HEK293 (cell line): ENCODE measurements around the gene PPFIA3.
A peak's percentile ranks its signal among the peaks of the same experiment; 100 is the strongest.

Source experiments
- CTCF ChIA-PET: fragments of 350-600 bp; formaldehyde crosslinking; extraction: SDS; loops from one replicate; lab custom pipeline; 2021; ENCODE audit warnings: antibody characterized with exemption; lab: Yijun Ruan, JAX
- POLR2A ChIA-PET: fragments of 300-600 bp; formaldehyde crosslinking; extraction: SDS; loops from one replicate; lab custom pipeline; 2020; ENCODE audit warnings: antibody characterized with exemption, inconsistent platforms; lab: Yijun Ruan, JAX
- H3K27ac ChIP-seq: fragments of 200-500 bp; sonication (Bioruptor generic); 2 replicates; pipeline ENCODE4 v1.5.1; 2014; ENCODE audit warnings: low read depth, low read length, control low read depth, inconsistent platforms; ENCODE audit errors: extremely low read depth
- H3K36me3 ChIP-seq, 2 experiments: fragments of 200-500 bp in 1 of 2; sonication (Bioruptor generic) in 1 of 2; 1 replicate in 1 of 2; 2 replicates in 1 of 2; pipeline ENCODE4 v1.5.1; 2014 to 2017; ENCODE audit warnings: inconsistent platforms in 2 of 2, low read length in 2 of 2; ENCODE audit not compliant: control insufficient read depth in 2 of 2, insufficient read depth in 1 of 2
- H3K4me1 ChIP-seq: fragments of 200-500 bp; sonication (Bioruptor generic); 2 replicates; pipeline ENCODE4 v1.5.1; 2014; ENCODE audit warnings: mild to moderate bottlenecking, low read length, inconsistent platforms; ENCODE audit not compliant: control insufficient read depth, insufficient read depth
- H3K4me3 ChIP-seq: 2 replicates; pipeline ENCODE4 v1.5.1; 2011; ENCODE audit warnings: low read depth, mild to moderate bottlenecking, control low read depth, low read length, moderate library complexity
- H3K9me3 ChIP-seq: fragments of 200-500 bp; sonication (Bioruptor generic); 2 replicates; pipeline ENCODE4 v1.5.1; 2014; ENCODE audit warnings: low read depth, low read length, inconsistent platforms; ENCODE audit not compliant: control insufficient read depth, insufficient read depth
- BCL6B ChIP-seq: fragments of 450-650 bp; formaldehyde crosslinking; IDR thresholded peaks from 2 replicates; pipeline ENCODE4 v1.5.1; 2017; ENCODE audit warnings: missing biosample characterization, missing genetic modification characterization
- GFI1B ChIP-seq: fragments of 450-650 bp; formaldehyde crosslinking; IDR thresholded peaks from 2 replicates; pipeline ENCODE4 v1.5.1; 2016; ENCODE audit warnings: missing biosample characterization, missing genetic modification characterization
- KLF17 ChIP-seq: fragments of 450-650 bp; formaldehyde crosslinking; IDR thresholded peaks from 2 replicates; pipeline ENCODE4 v1.5.1; 2016; ENCODE audit warnings: missing biosample characterization, missing genetic modification characterization
- REST ChIP-seq: fragments of 450-650 bp; formaldehyde crosslinking; IDR thresholded peaks from 2 replicates; pipeline ENCODE4 v1.5.1; 2016; ENCODE audit warnings: missing biosample characterization, missing genetic modification characterization
- SCRT2 ChIP-seq: fragments of 450-650 bp; formaldehyde crosslinking; IDR thresholded peaks from 2 replicates; pipeline ENCODE4 v1.5.1; 2016; ENCODE audit warnings: missing biosample characterization, missing genetic modification characterization
- ZBTB20 ChIP-seq: fragments of 450-650 bp; formaldehyde crosslinking; IDR thresholded peaks from 2 replicates; pipeline ENCODE4 v1.5.1; 2016; ENCODE audit warnings: missing biosample characterization, missing genetic modification characterization
- ZBTB26 ChIP-seq: fragments of 450-650 bp; formaldehyde crosslinking; optimal IDR thresholded peaks from 2 replicates; pipeline ENCODE3; 2016; ENCODE audit warnings: missing biosample characterization, mild to moderate bottlenecking, missing genetic modification characterization
- ZFP69B ChIP-seq: fragments of 450-650 bp; formaldehyde crosslinking; IDR thresholded peaks from 2 replicates; pipeline ENCODE4 v1.5.1; 2016; ENCODE audit warnings: missing biosample characterization, missing genetic modification characterization
- ZNF114 ChIP-seq: fragments of 450-650 bp; formaldehyde crosslinking; IDR thresholded peaks from 2 replicates; pipeline ENCODE4 v1.5.0; 2017; ENCODE audit warnings: missing biosample characterization, missing genetic modification characterization
- ZNF184 ChIP-seq: fragments of 450-650 bp; IDR thresholded peaks from 2 replicates; pipeline ENCODE4 v1.5.1; 2018; ENCODE audit warnings: missing biosample characterization, mild to moderate bottlenecking, missing genetic modification characterization
- ZNF202 ChIP-seq: fragments of 450-650 bp; formaldehyde crosslinking; IDR thresholded peaks from 2 replicates; pipeline ENCODE4 v1.5.1; 2016; ENCODE audit warnings: missing biosample characterization, missing genetic modification characterization, borderline replicate concordance
- ZNF274 ChIP-seq, 2 experiments: fragments of 200-500 bp in 1 of 2; fragments of 450-650 bp in 1 of 2; sonication (Bioruptor generic) in 1 of 2; formaldehyde crosslinking in 1 of 2; IDR thresholded peaks; 2 replicates each; pipeline versions ENCODE4 v1.5.1 to v1.6.1; 2014 to 2016; ENCODE audit warnings: borderline replicate concordance in 1 of 2, inconsistent platforms in 1 of 2, low read length in 1 of 2, missing biosample characterization in 1 of 2, missing genetic modification characterization in 1 of 2
- ZNF335 ChIP-seq: fragments of 450-650 bp; formaldehyde crosslinking; conservative IDR thresholded peaks from 2 replicates; pipeline ENCODE4 v1.5.1; 2016; ENCODE audit warnings: missing biosample characterization, missing genetic modification characterization
- ZNF416 ChIP-seq: fragments of 450-650 bp; formaldehyde crosslinking; IDR thresholded peaks from 2 replicates; pipeline ENCODE4 v1.5.1; 2016; ENCODE audit warnings: missing biosample characterization, missing genetic modification characterization
- ZNF473 ChIP-seq: fragments of 450-650 bp; formaldehyde crosslinking; IDR thresholded peaks from 2 replicates; pipeline ENCODE4 v1.5.1; 2017; ENCODE audit warnings: missing biosample characterization, missing genetic modification characterization
- ZNF48 ChIP-seq: fragments of 450-650 bp; formaldehyde crosslinking; IDR thresholded peaks from 2 replicates; pipeline ENCODE4 v1.5.1; 2016; ENCODE audit warnings: missing biosample characterization, missing genetic modification characterization
- ZNF513 ChIP-seq: fragments of 450-650 bp; IDR thresholded peaks from 2 replicates; pipeline ENCODE4 v1.5.1; 2018; ENCODE audit warnings: missing biosample characterization, missing genetic modification characterization
- ZNF555 ChIP-seq: fragments of 450-650 bp; formaldehyde crosslinking; conservative IDR thresholded peaks from 2 replicates; pipeline ENCODE4 v1.5.1; 2017; ENCODE audit warnings: missing biosample characterization, mild to moderate bottlenecking, missing genetic modification characterization, inconsistent platforms
- ZNF692 ChIP-seq: fragments of 450-650 bp; formaldehyde crosslinking; IDR thresholded peaks from 2 replicates; pipeline ENCODE4 v1.5.1; 2016; ENCODE audit warnings: missing biosample characterization, missing genetic modification characterization
- TF ChIP-seq, protein P1 (sequence below): fragments of 450-650 bp; formaldehyde crosslinking; IDR thresholded peaks from 2 replicates; pipeline ENCODE4 v1.5.1; 2016; ENCODE audit warnings: missing biosample characterization, missing genetic modification characterization
- TF ChIP-seq, protein P2 (sequence below): fragments of 450-650 bp; formaldehyde crosslinking; IDR thresholded peaks from 2 replicates; pipeline ENCODE4 v1.5.1; 2016; ENCODE audit warnings: missing biosample characterization, missing genetic modification characterization

The PPFIA3 gene

GRCh38 chr19:49119411-49120324 is at the start of gene PPFIA3:
Gene PPFIA3 (plus strand): TSS chr19:49119544. CDS start chr19:49127874, 8,330 bp downstream.
- CTCF ChIA-PET = interaction anchor here (0.7 to 2.4 kb wide), 3 partner anchors 22 to 181 kb away, joined by 6 to 14 read pairs (median 10); no protein-coding TSS in a partner anchor
- TF ChIP-seq ZNF184 (no peak), SCRT2 (tag by site-specific recombination) (no peak), BCL6B (no peak), ZNF555 (no peak), KLF17 (tag by site-specific recombination) (no peak), ZNF692 (tag by site-specific recombination) (peak; percentile 92), ZNF48 (tag by site-specific recombination) (no peak), ZNF416 (tag by site-specific recombination) (no peak), ZNF202 (tag by site-specific recombination) (no peak), ZFP69B (peak; percentile 2), GFI1B (tag by site-specific recombination) (no peak), REST (tag by site-specific recombination) (peak; percentile 95), ZNF513 (no peak), ZNF473 (tag by site-specific recombination) (no peak), ZNF114 (tag by site-specific recombination) (no peak), ZBTB26 (tag by site-specific recombination) (peak; percentile 44), ZNF274 (IDR thresholded peaks at IDR 0.05; ENCODE audit: low read length) (no peak), ZNF274 (tag by site-specific recombination; IDR thresholded peaks at IDR 0.05; ENCODE audit: borderline replicate concordance) (no peak), ZBTB20 (tag by site-specific recombination) (peak; percentile 82), ZNF335 (tag by site-specific recombination) (peak; percentile 78)
- TF ChIP-seq, protein P1, sequence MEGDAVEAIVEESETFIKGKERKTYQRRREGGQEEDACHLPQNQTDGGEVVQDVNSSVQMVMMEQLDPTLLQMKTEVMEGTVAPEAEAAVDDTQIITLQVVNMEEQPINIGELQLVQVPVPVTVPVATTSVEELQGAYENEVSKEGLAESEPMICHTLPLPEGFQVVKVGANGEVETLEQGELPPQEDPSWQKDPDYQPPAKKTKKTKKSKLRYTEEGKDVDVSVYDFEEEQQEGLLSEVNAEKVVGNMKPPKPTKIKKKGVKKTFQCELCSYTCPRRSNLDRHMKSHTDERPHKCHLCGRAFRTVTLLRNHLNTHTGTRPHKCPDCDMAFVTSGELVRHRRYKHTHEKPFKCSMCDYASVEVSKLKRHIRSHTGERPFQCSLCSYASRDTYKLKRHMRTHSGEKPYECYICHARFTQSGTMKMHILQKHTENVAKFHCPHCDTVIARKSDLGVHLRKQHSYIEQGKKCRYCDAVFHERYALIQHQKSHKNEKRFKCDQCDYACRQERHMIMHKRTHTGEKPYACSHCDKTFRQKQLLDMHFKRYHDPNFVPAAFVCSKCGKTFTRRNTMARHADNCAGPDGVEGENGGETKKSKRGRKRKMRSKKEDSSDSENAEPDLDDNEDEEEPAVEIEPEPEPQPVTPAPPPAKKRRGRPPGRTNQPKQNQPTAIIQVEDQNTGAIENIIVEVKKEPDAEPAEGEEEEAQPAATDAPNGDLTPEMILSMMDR (tag by site-specific recombination) = no peak
- TF ChIP-seq, protein P2, sequence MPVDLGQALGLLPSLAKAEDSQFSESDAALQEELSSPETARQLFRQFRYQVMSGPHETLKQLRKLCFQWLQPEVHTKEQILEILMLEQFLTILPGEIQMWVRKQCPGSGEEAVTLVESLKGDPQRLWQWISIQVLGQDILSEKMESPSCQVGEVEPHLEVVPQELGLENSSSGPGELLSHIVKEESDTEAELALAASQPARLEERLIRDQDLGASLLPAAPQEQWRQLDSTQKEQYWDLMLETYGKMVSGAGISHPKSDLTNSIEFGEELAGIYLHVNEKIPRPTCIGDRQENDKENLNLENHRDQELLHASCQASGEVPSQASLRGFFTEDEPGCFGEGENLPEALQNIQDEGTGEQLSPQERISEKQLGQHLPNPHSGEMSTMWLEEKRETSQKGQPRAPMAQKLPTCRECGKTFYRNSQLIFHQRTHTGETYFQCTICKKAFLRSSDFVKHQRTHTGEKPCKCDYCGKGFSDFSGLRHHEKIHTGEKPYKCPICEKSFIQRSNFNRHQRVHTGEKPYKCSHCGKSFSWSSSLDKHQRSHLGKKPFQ = no peak

More at GRCh38 chr19:49119411-49120324, at the start of gene PPFIA3:
- Histone ChIP-seq H3K9me3 (no peaks in the 10 kb centered on the region), H3K27ac (peak within 1 kb of the TSS; percentile 82; the same call in 1 of the 2 replicates), H3K4me3 (peak within 1 kb of the TSS; percentile 54), H3K36me3 (peaks cover 0 to 9% of the 10 kb centered on the region in 2 experiments; a peak in 2 of 3 replicates), H3K4me1 (peaks cover 8% of the 10 kb centered on the region)
- POLR2A ChIA-PET = interaction anchor here (0.8 to 1.6 kb wide), 6 partner anchors 8 to 126 kb away, joined by 3 to 8 read pairs (median 4); partner anchors contain the start of gene RUVBL2
